GM12891 (cell line): ENCODE results near the gene CMKLR1.

Experiments used
- PAX5 ChIP-seq: IDR thresholded peaks from 2 replicates; pipeline ENCODE4 v1.6.1; 2011; ENCODE audit warnings: low read length, moderate library complexity, mild to moderate bottlenecking; ENCODE audit not compliant: insufficient read depth, severe bottlenecking
- POLR2A ChIP-seq: IDR thresholded peaks from 2 replicates; pipeline ENCODE4 v1.6.1; 2011; ENCODE audit warnings: low read depth, low read length, control low read depth
- POLR2AphosphoS5 ChIP-seq: IDR thresholded peaks from 2 replicates; pipeline ENCODE4 v1.6.1; 2011; ENCODE audit warnings: low read depth, low read length, control low read depth
- POU2F2 ChIP-seq: IDR thresholded peaks from 2 replicates; pipeline ENCODE4 v1.6.1; 2011; ENCODE audit warnings: low read depth, mild to moderate bottlenecking, control low read depth, low read length, moderate library complexity
- SPI1 ChIP-seq: IDR thresholded peaks from 2 replicates; pipeline ENCODE4 v1.6.1; 2011; ENCODE audit warnings: low read depth, low read length, control low read depth
- TAF1 ChIP-seq: IDR thresholded peaks from 2 replicates; pipeline ENCODE4 v1.6.1; 2011; ENCODE audit warnings: low read depth, low read length, control low read depth

GRCh38 chr12:108360057-108360456 is 20.9 kb upstream of the CMKLR1 start:
- TF ChIP-seq POLR2AphosphoS5 (no peak), TAF1 (no peak), POLR2A (no peak), SPI1 (no peak), PAX5 (no peak), POU2F2 (no peak)
